ENCODE measurements around the gene MEX3D. TPM values are rescaled to one million over a fixed set of nuclear protein-coding genes. Genes with fewer than 3 reads are reported as not detected.
"Not testable (repeated sequence)": the region's sequence is repeated elsewhere in the genome, so short reads cannot be mapped to it uniquely, and the experiment has no call there.

Gene MEX3D
- total RNA-seq, 1 experiment from 2014 or later: 55.6 TPM

- Histone ChIP-seq H3K9me2 (ENCODE audit: insufficient read depth) (no peaks in the 10 kb centered on the region), H4K20me1 (ENCODE audit: insufficient read depth) (no peaks in the 10 kb centered on the region), H3K4me2 (no peak overlapping the region), H3K27ac (no peak overlapping the region), H3K4me3 (no peak overlapping the region), H3K36me3 (ENCODE audit: low read depth) (no peaks in the 10 kb centered on the region), H3K79me2 (ENCODE audit: low read depth) (no peaks in the 10 kb centered on the region), H3K27me3 (ENCODE audit: insufficient read depth, low read depth) (0 out of 2 replicates have a peak, but pooled peaks cover 8% of the 10 kb centered on the region), H3K9me3 (ENCODE audit: insufficient read depth, low read depth) (no peaks in the 10 kb centered on the region), H2AFZ (no peak overlapping the region), H3K4me1 (replicated peaks; ENCODE audit: insufficient read depth) (no peaks in the 10 kb centered on the region), H3F3A (ENCODE audit: insufficient read depth, low read depth) (no peaks in the 10 kb centered on the region)
- intact Hi-C loops (cut with micrococcal nuclease; ENCODE audit: unreplicated experiment): no loop called here
- POLR2A ChIA-PET (ENCODE audit: unreplicated experiment): no interaction called here
- CTCF ChIA-PET: interaction anchor here (0.7 kb wide), 1 partner anchor 112 kb away, joined by 3 read pairs; no protein-coding TSS in a partner anchor
- TF ChIP-seq EZH2 (IDR thresholded peaks at IDR 0.05; ENCODE audit: low read depth): no peak
- TF ChIP-seq, protein P1, sequence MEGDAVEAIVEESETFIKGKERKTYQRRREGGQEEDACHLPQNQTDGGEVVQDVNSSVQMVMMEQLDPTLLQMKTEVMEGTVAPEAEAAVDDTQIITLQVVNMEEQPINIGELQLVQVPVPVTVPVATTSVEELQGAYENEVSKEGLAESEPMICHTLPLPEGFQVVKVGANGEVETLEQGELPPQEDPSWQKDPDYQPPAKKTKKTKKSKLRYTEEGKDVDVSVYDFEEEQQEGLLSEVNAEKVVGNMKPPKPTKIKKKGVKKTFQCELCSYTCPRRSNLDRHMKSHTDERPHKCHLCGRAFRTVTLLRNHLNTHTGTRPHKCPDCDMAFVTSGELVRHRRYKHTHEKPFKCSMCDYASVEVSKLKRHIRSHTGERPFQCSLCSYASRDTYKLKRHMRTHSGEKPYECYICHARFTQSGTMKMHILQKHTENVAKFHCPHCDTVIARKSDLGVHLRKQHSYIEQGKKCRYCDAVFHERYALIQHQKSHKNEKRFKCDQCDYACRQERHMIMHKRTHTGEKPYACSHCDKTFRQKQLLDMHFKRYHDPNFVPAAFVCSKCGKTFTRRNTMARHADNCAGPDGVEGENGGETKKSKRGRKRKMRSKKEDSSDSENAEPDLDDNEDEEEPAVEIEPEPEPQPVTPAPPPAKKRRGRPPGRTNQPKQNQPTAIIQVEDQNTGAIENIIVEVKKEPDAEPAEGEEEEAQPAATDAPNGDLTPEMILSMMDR (conservative IDR thresholded peaks at IDR 0.05): no peak
- no peak for DNase-seq
- BruUV-seq (replicated peaks): no TSS peak
Measured at GRCh38 chr19:1532003-1532402, 36.1 kb downstream of the MEX3D start.

DNA sequence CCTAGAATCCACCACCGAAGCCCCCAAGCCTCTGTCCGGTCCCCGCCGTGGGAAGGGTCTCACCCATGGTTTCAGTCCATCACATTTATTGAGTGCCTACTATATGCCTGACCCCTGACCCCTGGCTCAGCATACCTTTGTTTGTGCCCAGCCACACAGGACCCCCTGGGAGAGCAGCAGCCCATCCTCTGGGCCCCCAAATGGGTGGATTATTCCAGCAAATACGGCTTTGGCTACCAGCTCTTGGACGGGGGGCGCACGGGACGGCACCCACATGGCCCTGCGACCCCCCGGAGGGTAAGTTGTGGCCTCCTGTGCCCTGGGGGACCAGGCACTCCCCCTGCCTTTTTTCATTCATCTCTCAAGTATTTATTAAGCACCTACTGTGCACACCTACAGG lies 36.5 kb downstream of the MEX3D start:
- no peaks in the 10 kb centered on the region for H3K9me2 ChIP-seq (ENCODE audit: insufficient read depth)
- BruUV-seq (replicated peaks): no TSS peak
- no peaks in the 10 kb centered on the region for H4K20me1 ChIP-seq (ENCODE audit: insufficient read depth)
- H3K4me2 ChIP-seq: no peak overlapping the region
- no peak overlapping the region for H2AFZ ChIP-seq
- H3K4me1 ChIP-seq (replicated peaks; ENCODE audit: insufficient read depth): no peaks in the 10 kb centered on the region
- H3K9me3 ChIP-seq (ENCODE audit: insufficient read depth, low read depth): no peaks in the 10 kb centered on the region
- H3K27ac ChIP-seq: no peak overlapping the region
- no peaks in the 10 kb centered on the region for H3K79me2 ChIP-seq (ENCODE audit: low read depth)
- TF ChIP-seq, protein P1 (conservative IDR thresholded peaks at IDR 0.05): no peak
- no peak for TF ChIP-seq EZH2 (IDR thresholded peaks at IDR 0.05; ENCODE audit: low read depth)
- intact Hi-C loops (cut with micrococcal nuclease; ENCODE audit: unreplicated experiment): no loop called here
- H3K27me3 ChIP-seq (ENCODE audit: insufficient read depth, low read depth): 0 out of 2 replicates have a peak, but pooled peaks cover 8% of the 10 kb centered on the region
- DNase-seq: no peak
- no peak overlapping the region for H3K4me3 ChIP-seq
- POLR2A ChIA-PET (ENCODE audit: unreplicated experiment): no interaction called here
- no peaks in the 10 kb centered on the region for H3K36me3 ChIP-seq (ENCODE audit: low read depth)
- CTCF ChIA-PET: interaction anchor here (0.7 kb wide), 1 partner anchor 113 kb away, joined by 3 read pairs; no protein-coding TSS in a partner anchor
- H3F3A ChIP-seq (ENCODE audit: insufficient read depth, low read depth): no peaks in the 10 kb centered on the region

GRCh38 chr19:1530856-1531255 lies 37.3 kb downstream of the MEX3D start:
- H3K36me3 ChIP-seq (ENCODE audit: low read depth); H3K9me2 ChIP-seq (ENCODE audit: insufficient read depth); intact Hi-C loops (cut with micrococcal nuclease; ENCODE audit: unreplicated experiment); H3F3A ChIP-seq (ENCODE audit: insufficient read depth, low read depth); H3K9me3 ChIP-seq (ENCODE audit: insufficient read depth, low read depth); H2AFZ ChIP-seq; H3K4me3 ChIP-seq; H3K4me2 ChIP-seq; DNase-seq; BruUV-seq (replicated peaks); H3K79me2 ChIP-seq (ENCODE audit: low read depth); POLR2A ChIA-PET (ENCODE audit: unreplicated experiment); H3K4me1 ChIP-seq (replicated peaks; ENCODE audit: insufficient read depth); H3K27ac ChIP-seq; H4K20me1 ChIP-seq (ENCODE audit: insufficient read depth); H3K27me3 ChIP-seq (ENCODE audit: insufficient read depth, low read depth): not testable (repeated sequence)
- CTCF ChIA-PET: interaction anchor here (0.6 kb wide), 1 partner anchor 858 kb away, joined by 8 read pairs; no protein-coding TSS in a partner anchor

DNA sequence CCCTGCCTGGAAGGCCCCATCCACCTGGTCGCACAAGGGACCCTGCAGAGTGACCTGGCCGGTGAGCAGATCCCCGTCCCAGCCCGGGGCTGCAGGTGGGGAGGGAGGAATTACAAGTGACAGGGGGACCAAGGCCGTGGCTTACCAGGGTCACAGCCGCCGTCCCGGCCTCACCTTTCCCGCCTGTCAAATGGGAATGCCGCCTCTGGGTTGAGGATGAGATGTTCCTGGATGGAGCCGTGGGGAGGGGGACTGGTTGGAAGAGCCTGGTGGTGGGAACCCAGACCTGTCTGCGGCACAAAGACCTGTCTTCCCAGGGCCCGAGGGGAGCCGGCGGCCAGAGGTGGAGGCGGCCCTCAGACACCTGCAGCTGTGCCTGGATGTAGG lies 38.7 kb downstream of the MEX3D start:
- TF ChIP-seq, protein P1 (conservative IDR thresholded peaks at IDR 0.05): no peak
- no peak for TF ChIP-seq EZH2 (IDR thresholded peaks at IDR 0.05; ENCODE audit: low read depth)
- DNase-seq: no peak
- CTCF ChIA-PET: no interaction called here
- H2AFZ ChIP-seq: no peak overlapping the region
- H3K27ac ChIP-seq: no peak overlapping the region
- intact Hi-C loops (cut with micrococcal nuclease; ENCODE audit: unreplicated experiment): no loop called here
- no peaks in the 10 kb centered on the region for H3K9me3 ChIP-seq (ENCODE audit: insufficient read depth, low read depth)
- POLR2A ChIA-PET (ENCODE audit: unreplicated experiment): no interaction called here
- no peaks in the 10 kb centered on the region for H4K20me1 ChIP-seq (ENCODE audit: insufficient read depth)
- BruUV-seq (replicated peaks): no TSS peak
- no peak overlapping the region for H3K4me3 ChIP-seq
- H3K4me2 ChIP-seq: no peak overlapping the region
- no peaks in the 10 kb centered on the region for H3K9me2 ChIP-seq (ENCODE audit: insufficient read depth)
- no peaks in the 10 kb centered on the region for H3K4me1 ChIP-seq (replicated peaks; ENCODE audit: insufficient read depth)
- no peaks in the 10 kb centered on the region for H3K79me2 ChIP-seq (ENCODE audit: low read depth)
- H3K36me3 ChIP-seq (ENCODE audit: low read depth): no peaks in the 10 kb centered on the region
- H3K27me3 ChIP-seq (ENCODE audit: insufficient read depth, low read depth): 0 out of 2 replicates have a peak, but pooled peaks cover 8% of the 10 kb centered on the region
- no peaks in the 10 kb centered on the region for H3F3A ChIP-seq (ENCODE audit: insufficient read depth, low read depth)

Data from PC-9 (cell line).